HepG2 (cell line): ENCODE measurements around the gene CEMP1. TPM values are rescaled to one million over a fixed set of nuclear protein-coding genes. Genes with fewer than 3 reads are reported as not detected.

ENCODE experiments used
- ATAC-seq: fragments of 200-7000 bp; cut with Tn5 transposase; 3 replicates; pipeline ENCODE4 v1.9.1; 2020; ENCODE audit warnings: mild to moderate bottlenecking, moderate library complexity
- BruUV-seq: library from RNA; stranded (reverse); fragments of 400-500 nt; replicated peaks from 2 replicates; lab custom pipeline; 2021; lab: Mats Ljungman, UMichigan
- CTCF ChIA-PET: fragments of 300-600 bp; formaldehyde crosslinking; extraction: SDS; loops from one replicate; lab custom pipeline; 2021; ENCODE audit warnings: low total read pairs, inconsistent platforms, low intra/inter-chr PET ratio; lab: Yijun Ruan, JAX
- POLR2A ChIA-PET: fragments of 350-600 bp; sonication (Branson Sonifier 250); formaldehyde crosslinking; loops from one replicate; lab custom pipeline; 2020; ENCODE audit warnings: antibody characterized with exemption, inconsistent platforms; lab: Yijun Ruan, JAX
- DNase-seq: peaks from one replicate; pipeline ENCODE4 v3.0.0-alpha.2; 2015; ENCODE audit warnings: low spot score
- FAIRE-seq: peaks from 3 replicates; lab custom pipeline; 2011; peaks lifted over from hg19 to GRCh38; lab: Jason Lieb, UNC
- H2AFZ ChIP-seq: one replicate; pipeline ENCODE4 v1.6.1; 2011; ENCODE audit warnings: low read length, inconsistent platforms
- H3K27ac ChIP-seq: fragments of 300-600 bp; 3 replicates; pipeline ENCODE4 v1.8.0; 2011; ENCODE audit warnings: mixed run types, mild to moderate bottlenecking, mixed read lengths, low read length, inconsistent platforms; ENCODE audit not compliant: insufficient read depth; ENCODE audit errors: extremely low read length
- H3K27me3 ChIP-seq, 2 experiments: fragments of 200-600 bp in 1 of 2; 2 replicates in 1 of 2; 3 replicates in 1 of 2; pipeline versions ENCODE4 v1.6.0 to v1.8.0; 2011; ENCODE audit warnings: low read length in 2 of 2, mild to moderate bottlenecking in 2 of 2, moderate library complexity in 2 of 2, inconsistent platforms in 1 of 2; ENCODE audit not compliant: insufficient read depth in 2 of 2, control insufficient read depth in 1 of 2
- H3K36me3 ChIP-seq, 2 experiments: fragments of 200-600 bp in 1 of 2; replicated peaks in 1 of 2; 2 replicates in 1 of 2; 3 replicates in 1 of 2; pipeline versions ENCODE4 v1.5.1 to v1.8.0; 2011; ENCODE audit warnings: low read length in 2 of 2, inconsistent platforms in 1 of 2; ENCODE audit not compliant: insufficient read depth in 2 of 2, control insufficient read depth in 1 of 2
- H3K4me1 ChIP-seq: 2 replicates; pipeline ENCODE4 v1.5.1; 2012; ENCODE audit warnings: low read length, inconsistent platforms; ENCODE audit not compliant: insufficient read depth
- H3K4me2 ChIP-seq: 2 replicates; pipeline ENCODE4 v1.6.0; 2011; ENCODE audit warnings: low read depth, low read length, inconsistent platforms
- H3K4me3 ChIP-seq, 3 experiments: fragments of 200-600 bp in 1 of 3; sonication (generic), shearing (Covaris generic) in 1 of 3; replicated peaks in 1 of 3; 2 replicates each; pipeline ENCODE4 v1.5.1; 2011 to 2016; ENCODE audit warnings: low read length in 3 of 3, inconsistent platforms in 2 of 3, low read depth in 2 of 3, mild to moderate bottlenecking in 2 of 3, control low read depth in 1 of 3, mixed read lengths in 1 of 3; ENCODE audit not compliant: insufficient read depth in 1 of 3
- H3K79me2 ChIP-seq: one replicate; pipeline ENCODE4 v1.6.1; 2011; ENCODE audit warnings: low read length, inconsistent platforms; ENCODE audit not compliant: insufficient read depth
- H3K9ac ChIP-seq: 2 replicates; pipeline ENCODE4 v1.6.0; 2011; ENCODE audit warnings: mild to moderate bottlenecking, low read depth, low read length, inconsistent platforms; ENCODE audit not compliant: insufficient read depth
- H3K9me3 ChIP-seq: 2 replicates; pipeline ENCODE4 v1.5.1; 2012; ENCODE audit warnings: mild to moderate bottlenecking, low read length
- H4K20me1 ChIP-seq: 2 replicates; pipeline ENCODE4 v1.6.0; 2011; ENCODE audit warnings: inconsistent platforms, mild to moderate bottlenecking, low read length, moderate library complexity; ENCODE audit not compliant: insufficient read depth
- KAT8 ChIP-seq: IDR thresholded peaks from 2 replicates; pipeline ENCODE4 v1.6.1; 2016; ENCODE audit warnings: missing genetic modification reagents, missing compliant biosample characterization
- KIAA2018 ChIP-seq: sonication (generic); formaldehyde crosslinking; IDR thresholded peaks from 2 replicates; pipeline ENCODE4 v1.5.0; 2020; ENCODE audit warnings: mild to moderate bottlenecking, missing genetic modification reagents, borderline replicate concordance
- MATR3 ChIP-seq: sonication (generic); formaldehyde crosslinking; IDR thresholded peaks from 2 replicates; pipeline ENCODE4 v1.4.0; 2020; ENCODE audit warnings: missing genetic modification reagents
- NKX3-1 ChIP-seq: sonication (generic); formaldehyde crosslinking; IDR thresholded peaks from 2 replicates; pipeline ENCODE4 v1.5.0; 2020; ENCODE audit warnings: missing genetic modification reagents
- SIX4 ChIP-seq: sonication (generic); formaldehyde crosslinking; IDR thresholded peaks from 2 replicates; pipeline ENCODE4 v1.4.0; 2020; ENCODE audit warnings: missing genetic modification reagents
- STAG1 ChIP-seq: sonication (generic); formaldehyde crosslinking; IDR thresholded peaks from 2 replicates; pipeline ENCODE4 v1.4.0; 2020; ENCODE audit warnings: missing genetic modification reagents
- THAP7 ChIP-seq: sonication (generic); formaldehyde crosslinking; IDR thresholded peaks from 2 replicates; pipeline ENCODE4 v1.8.1; 2023; ENCODE audit warnings: mild to moderate bottlenecking, missing genetic modification reagents
- ZBTB20 ChIP-seq: sonication (generic); formaldehyde crosslinking; IDR thresholded peaks from 2 replicates; pipeline ENCODE4 v1.8.1; 2023; ENCODE audit warnings: missing genetic modification reagents, low read depth, mild to moderate bottlenecking, borderline replicate concordance
- ZNF224 ChIP-seq: sonication (generic); formaldehyde crosslinking; IDR thresholded peaks from 2 replicates; pipeline ENCODE4 v1.5.0; 2020; ENCODE audit warnings: mild to moderate bottlenecking, missing genetic modification reagents
- ZNF33B ChIP-seq: sonication (generic); formaldehyde crosslinking; IDR thresholded peaks from 2 replicates; pipeline ENCODE4 v1.5.1; 2020; ENCODE audit warnings: mild to moderate bottlenecking, missing genetic modification reagents
- ZNF362 ChIP-seq: sonication (generic); formaldehyde crosslinking; IDR thresholded peaks from 2 replicates; pipeline ENCODE4 v1.4.0; 2020; ENCODE audit warnings: missing genetic modification reagents, mild to moderate bottlenecking, borderline replicate concordance
- ZNF547 ChIP-seq: sonication (generic); formaldehyde crosslinking; IDR thresholded peaks from 2 replicates; pipeline ENCODE4 v1.5.1; 2020; ENCODE audit warnings: mild to moderate bottlenecking, missing genetic modification reagents
- ZNF577 ChIP-seq: sonication (generic); formaldehyde crosslinking; IDR thresholded peaks from 2 replicates; pipeline ENCODE4 v1.4.0; 2020; ENCODE audit warnings: mild to moderate bottlenecking, low read depth, missing genetic modification reagents, borderline replicate concordance
- ZNF672 ChIP-seq: sonication (generic); formaldehyde crosslinking; IDR thresholded peaks from 2 replicates; pipeline ENCODE4 v1.8.1; 2022; ENCODE audit warnings: missing genetic modification reagents
- ZNF772 ChIP-seq: sonication (generic); formaldehyde crosslinking; IDR thresholded peaks from 2 replicates; pipeline ENCODE4 v1.5.0; 2020; ENCODE audit warnings: mild to moderate bottlenecking, missing genetic modification reagents
- WGBS: methylation state at CpG from one replicate; pipeline ENCODE4 v1.1.6; 2017; ENCODE audit warnings: low lambda C conversion rate; 5-methylcytosine and 5-hydroxymethylcytosine counted together
- in situ Hi-C: cut with HindIII; loops from 2 replicates; pipeline ENCODE4 v1.10.0; 2017; ENCODE audit warnings: low pct_unique_long_range_greater_than_20kb; ENCODE audit not compliant: extremely low pct_ligation_motif_present
- intact Hi-C: fragments of 100-400 bp; cut with micrococcal nuclease; formaldehyde crosslinking; loops from one replicate; pipeline ENCODE4 v1.10.0; 2022; ENCODE audit not compliant: unreplicated experiment
- polyA plus RNA-seq, 8 experiments: library from polyadenylated mRNA; depleted of rRNA in 3 of 8; stranded (reverse) in 7 of 8; unstranded in 1 of 8; fragments of >200 nt; fragmentation: Illumina TruSeq in 4 of 8; extraction: Trizol in 4 of 8; gene quantifications; 2 replicates each; pipeline versions ENCODE4 v1.2.1 to v1.2.3, GENCODE V29; 2011 to 2016; ENCODE audit warnings: low read depth in 4 of 8, missing spikeins in 1 of 8, mixed read lengths in 1 of 8; ENCODE audit not compliant: insufficient read depth in 1 of 8
- total RNA-seq, 5 experiments: library from RNA; depleted of rRNA; stranded (reverse); fragments of >200 nt; fragmentation: Illumina TruSeq; extraction: Trizol; gene quantifications; 2 replicates each; pipeline ENCODE4 v1.2.3, GENCODE V29; 2016; ENCODE audit warnings: low read depth in 1 of 5

Gene CEMP1
- total and polyA plus RNA-seq, 2 of the 13 experiments (the other 11 are each of a cell fraction or from before 2014, with no cell fraction given), result not detected

GRCh38 chr16:2512735-2513404, 18.3 kb downstream of the CEMP1 start:
- in situ Hi-C loops, result no loop called here
- ATAC-seq (peak; percentile 56), FAIRE-seq (no peak), DNase-seq (no peak)
- peaks cover 0 to 4% of the 10 kb centered on the region in 2 experiments; a peak in 1 of 5 replicates for H3K36me3 ChIP-seq
- ChIA-PET POLR2A (interaction anchor here (0.7 to 4.2 kb wide), 9 partner anchors 11 to 357 kb away, joined by 3 to 42 read pairs (median 4); partner anchors contain the start of genes CEMP1, ECI1, PGP and TRAF7), CTCF (interaction anchor here (0.8 kb wide), 1 partner anchor 11 kb away, joined by 3 read pairs; no protein-coding TSS in a partner anchor)
- H4K20me1 ChIP-seq, result peaks cover 34% of the 10 kb centered on the region
- peaks cover 34% of the 10 kb centered on the region for H3K79me2 ChIP-seq
- H2AFZ ChIP-seq, result no peak overlapping the region
- peak overlapping the region; percentile 89 to 97 (median 94); a peak in 5 of 6 replicates for H3K4me3 ChIP-seq
- BruUV-seq, result no TSS peak
- H3K4me2 ChIP-seq, result peak overlapping the region; percentile 84
- H3K27me3 ChIP-seq, result no peaks in the 10 kb centered on the region; a peak in 1 of 5 replicates
- peaks cover 49% of the 10 kb centered on the region for H3K4me1 ChIP-seq
- H3K9me3 ChIP-seq, result no peaks in the 10 kb centered on the region
- peak overlapping the region; percentile 93 for H3K9ac ChIP-seq
- intact Hi-C loops, result no loop called here
- WGBS, result 23% methylated on average over 5 of the region's 15 CpGs
- H3K27ac ChIP-seq, result peak overlapping the region; percentile 91
- TF ChIP-seq SIX4 (CRISPR knock-in tag), result no peak
- no peak for TF ChIP-seq ZNF33B
- TF ChIP-seq ZNF547 (CRISPR knock-in tag), result no peak
- peak; percentile 13; the same call in 1 of the 2 replicates for TF ChIP-seq KAT8
- TF ChIP-seq ZNF224 (CRISPR knock-in tag), result no peak
- TF ChIP-seq ZNF772 (CRISPR knock-in tag), result no peak
- peak; percentile 41 for TF ChIP-seq STAG1 (CRISPR knock-in tag)
- no peak; the same call in 1 of the 2 replicates for TF ChIP-seq NKX3-1 (CRISPR knock-in tag)
- no peak for TF ChIP-seq ZNF362 (CRISPR knock-in tag)
- no peak for TF ChIP-seq ZNF577 (CRISPR knock-in tag)
- no peak for TF ChIP-seq THAP7
- TF ChIP-seq ZNF672, result no peak
- no peak for TF ChIP-seq MATR3
- no peak for TF ChIP-seq ZBTB20 (CRISPR knock-in tag)
- no peak for TF ChIP-seq KIAA2018 (CRISPR knock-in tag)
